WERI-Rb-1 (cell line): ENCODE data around the gene C16orf87.

Source experiments
- DNase-seq: peaks from one replicate; pipeline ENCODE4 v3.0.0-alpha.2; 2020
- H3K27ac ChIP-seq: fragments of 250-450 bp; sonication (Bioruptor Pico); 2 replicates; pipeline ENCODE4 v1.5.1; 2020; ENCODE audit warnings: mild to moderate bottlenecking, moderate library complexity
- H3K27me3 ChIP-seq: fragments of 250-450 bp; sonication (Bioruptor Pico); 2 replicates; pipeline ENCODE4 v1.5.1; 2021; ENCODE audit warnings: mild to moderate bottlenecking, low read depth, moderate library complexity; ENCODE audit not compliant: insufficient read depth, severe bottlenecking
- H3K36me3 ChIP-seq: fragments of 250-450 bp; sonication (Bioruptor Pico); 2 replicates; pipeline ENCODE4 v1.5.1; 2020; ENCODE audit warnings: mild to moderate bottlenecking, moderate library complexity
- H3K4me3 ChIP-seq: 2 replicates; pipeline ENCODE4 v1.5.1; 2011; ENCODE audit warnings: low read depth, mild to moderate bottlenecking, control low read depth, low read length
- H3K9me3 ChIP-seq: fragments of 250-450 bp; sonication (Bioruptor Pico); 2 replicates; pipeline ENCODE4 v1.5.1; 2021; ENCODE audit warnings: mild to moderate bottlenecking, moderate library complexity; ENCODE audit not compliant: severe bottlenecking
- TF ChIP-seq, protein P1 (sequence below): IDR thresholded peaks from 2 replicates; pipeline ENCODE4 v1.5.1; 2011; ENCODE audit warnings: low read depth, mild to moderate bottlenecking, control low read depth, inconsistent platforms, low read length

C16orf87 gene

DNA sequence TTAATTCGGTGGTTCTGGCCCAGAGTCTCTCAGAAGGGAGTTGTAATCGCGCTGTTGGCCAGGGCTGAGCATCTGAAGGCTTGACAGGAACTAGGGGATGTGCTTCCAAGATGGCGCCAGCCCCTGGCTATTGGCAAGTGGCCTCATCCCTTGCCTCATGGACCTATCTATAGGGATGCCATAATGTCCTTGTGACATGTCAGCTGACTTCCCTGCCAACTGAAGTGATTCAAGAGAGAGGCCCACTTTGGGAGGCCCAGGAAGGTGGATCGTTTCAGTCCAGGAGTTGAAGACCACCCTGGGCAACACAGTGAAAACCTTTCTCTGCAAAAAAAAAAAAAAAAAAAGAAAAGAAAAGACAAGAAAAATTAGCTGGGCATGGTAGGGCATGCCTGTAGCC is 15.0 kb upstream of the C16orf87 start:
- peaks cover 4% of the 10 kb centered on the region for H3K9me3 ChIP-seq
- H3K27me3 ChIP-seq = no peaks in the 10 kb centered on the region
- no peak overlapping the region for H3K4me3 ChIP-seq
- DNase-seq = no peak
- TF ChIP-seq, protein P1, sequence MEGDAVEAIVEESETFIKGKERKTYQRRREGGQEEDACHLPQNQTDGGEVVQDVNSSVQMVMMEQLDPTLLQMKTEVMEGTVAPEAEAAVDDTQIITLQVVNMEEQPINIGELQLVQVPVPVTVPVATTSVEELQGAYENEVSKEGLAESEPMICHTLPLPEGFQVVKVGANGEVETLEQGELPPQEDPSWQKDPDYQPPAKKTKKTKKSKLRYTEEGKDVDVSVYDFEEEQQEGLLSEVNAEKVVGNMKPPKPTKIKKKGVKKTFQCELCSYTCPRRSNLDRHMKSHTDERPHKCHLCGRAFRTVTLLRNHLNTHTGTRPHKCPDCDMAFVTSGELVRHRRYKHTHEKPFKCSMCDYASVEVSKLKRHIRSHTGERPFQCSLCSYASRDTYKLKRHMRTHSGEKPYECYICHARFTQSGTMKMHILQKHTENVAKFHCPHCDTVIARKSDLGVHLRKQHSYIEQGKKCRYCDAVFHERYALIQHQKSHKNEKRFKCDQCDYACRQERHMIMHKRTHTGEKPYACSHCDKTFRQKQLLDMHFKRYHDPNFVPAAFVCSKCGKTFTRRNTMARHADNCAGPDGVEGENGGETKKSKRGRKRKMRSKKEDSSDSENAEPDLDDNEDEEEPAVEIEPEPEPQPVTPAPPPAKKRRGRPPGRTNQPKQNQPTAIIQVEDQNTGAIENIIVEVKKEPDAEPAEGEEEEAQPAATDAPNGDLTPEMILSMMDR = no peak
- no peaks in the 10 kb centered on the region for H3K36me3 ChIP-seq
- no peak overlapping the region for H3K27ac ChIP-seq

DNA sequence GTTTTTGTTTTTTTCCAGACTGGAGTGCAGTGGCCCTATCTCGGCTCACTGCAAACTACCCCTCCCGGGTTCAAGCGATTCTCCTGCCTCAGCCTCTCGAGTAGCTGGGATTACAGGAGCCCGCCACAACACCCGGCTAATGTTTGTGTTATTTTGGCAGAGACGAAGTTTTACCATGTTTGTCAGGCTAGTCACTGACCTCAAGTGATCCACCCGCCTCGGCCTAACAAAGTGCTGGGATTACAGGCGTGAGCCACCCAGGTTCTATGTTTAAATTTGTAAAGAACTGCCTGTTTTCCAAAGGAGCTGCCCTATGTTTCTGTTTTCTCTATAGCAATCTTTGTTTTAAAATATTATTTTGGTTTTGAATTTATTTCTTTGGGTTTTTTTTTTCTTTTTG is 13.8 kb upstream of the C16orf87 start:
- Histone ChIP-seq H3K4me3 (no peak overlapping the region), H3K27ac (no peak overlapping the region), H3K27me3 (no peaks in the 10 kb centered on the region), H3K36me3 (no peaks in the 10 kb centered on the region), H3K9me3 (peaks cover 4% of the 10 kb centered on the region)
- TF ChIP-seq, protein P1 = no peak
- no peak for DNase-seq

DNA sequence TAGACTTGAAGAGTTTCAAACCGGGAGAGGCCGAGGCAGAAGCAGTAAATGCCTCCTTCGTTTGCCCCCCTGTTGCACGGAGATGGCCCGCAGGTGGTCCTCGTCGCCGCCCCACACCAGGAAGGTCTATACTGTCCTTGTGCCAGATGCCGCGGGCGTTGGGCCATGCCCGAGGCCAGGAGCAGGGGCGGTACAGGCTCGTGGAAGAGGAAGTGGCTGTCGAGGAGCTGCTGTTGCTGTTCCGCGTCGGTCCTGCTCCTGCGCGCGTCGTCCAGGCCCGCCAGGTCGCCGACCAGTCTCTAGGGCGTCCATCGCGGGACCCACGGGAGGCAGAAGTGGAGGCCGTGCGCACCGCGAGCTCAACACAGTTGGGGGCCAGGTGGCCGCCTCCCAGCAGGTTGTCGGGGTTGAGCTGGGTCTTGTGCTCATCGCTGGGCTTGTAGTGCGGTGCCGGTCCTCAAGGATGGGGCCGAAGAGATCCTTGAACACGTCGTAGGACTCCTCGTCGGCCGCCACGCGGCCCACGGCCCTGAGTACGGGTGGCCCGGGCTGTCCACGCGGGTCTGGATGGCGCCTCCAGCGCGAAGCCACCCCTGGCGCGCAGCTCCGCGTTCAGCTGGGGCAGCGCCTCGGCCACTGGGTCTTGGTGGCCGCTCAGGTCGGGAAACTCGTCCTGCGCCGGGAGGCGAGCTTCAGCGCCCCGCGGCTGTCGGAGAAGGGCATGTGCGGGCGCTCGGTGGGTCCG is 13.1 kb upstream of the C16orf87 start:
- Histone ChIP-seq H3K27ac (no peak overlapping the region), H3K27me3 (no peaks in the 10 kb centered on the region), H3K36me3 (no peaks in the 10 kb centered on the region), H3K9me3 (peaks cover 4% of the 10 kb centered on the region), H3K4me3 (no peak overlapping the region)
- TF ChIP-seq, protein P1 = no peak
- no peak for DNase-seq

DNA sequence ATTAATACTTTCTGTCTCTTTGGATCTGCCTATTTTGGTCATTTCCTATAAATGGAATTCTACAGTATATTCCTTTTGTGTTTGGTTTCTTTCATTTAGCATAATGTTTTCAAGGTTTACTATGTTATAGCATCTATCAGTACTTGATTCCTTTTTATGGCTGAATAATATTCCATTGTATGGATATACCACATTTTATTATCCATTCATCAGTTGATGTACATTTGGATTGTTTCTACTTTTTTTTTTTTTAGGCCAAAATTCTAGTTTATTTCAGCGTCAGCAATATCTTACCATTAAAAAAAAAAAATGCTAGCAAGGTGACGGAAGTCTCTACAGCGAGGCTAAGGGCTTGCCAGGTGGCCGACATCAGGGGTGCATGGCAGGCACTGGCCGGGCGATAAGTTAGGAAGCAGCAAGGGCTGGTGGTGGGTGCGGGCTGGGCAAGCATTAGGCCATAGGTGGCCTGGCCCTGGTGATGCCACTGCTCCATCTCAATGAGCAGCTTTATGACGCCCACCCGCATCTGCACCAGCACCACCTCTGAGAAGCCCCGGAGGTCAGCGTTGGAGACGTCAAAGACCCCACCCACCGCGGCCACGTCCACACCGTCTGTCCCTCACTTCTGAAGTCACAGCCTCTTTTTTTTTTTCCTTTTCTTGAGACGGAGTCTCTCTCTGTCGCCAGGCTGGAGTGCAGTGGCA is 11.4 kb upstream of the C16orf87 start:
- Histone ChIP-seq H3K27me3 (no peaks in the 10 kb centered on the region), H3K4me3 (no peak overlapping the region), H3K36me3 (no peaks in the 10 kb centered on the region), H3K27ac (no peak overlapping the region), H3K9me3 (peaks cover 4% of the 10 kb centered on the region)
- DNase-seq = no peak
- TF ChIP-seq, protein P1 = no peak

DNA sequence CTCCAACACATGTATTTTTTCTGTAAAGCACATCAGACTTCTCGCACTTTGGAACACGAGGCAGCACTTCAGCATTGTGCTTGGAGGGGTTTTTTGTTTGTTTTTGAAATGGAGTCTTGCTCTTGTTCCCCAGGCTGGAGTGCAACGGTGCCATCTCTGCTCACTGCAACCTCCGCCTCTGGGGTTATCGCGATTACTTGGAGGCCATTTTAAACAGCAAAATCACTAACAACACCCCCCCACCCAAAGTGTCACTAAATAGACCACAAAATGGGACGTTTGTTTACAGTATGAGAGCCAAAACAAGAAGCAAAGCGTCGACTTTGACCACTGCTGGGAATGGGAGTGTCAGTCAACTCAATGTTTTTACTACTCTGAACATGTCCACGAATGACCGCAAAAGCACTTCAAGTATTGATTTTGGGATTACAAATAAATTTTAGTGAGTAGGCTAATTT is 9.0 kb upstream of the C16orf87 start:
- no peaks in the 10 kb centered on the region for H3K27me3 ChIP-seq
- TF ChIP-seq, protein P1 = no peak
- H3K9me3 ChIP-seq = peaks cover 4% of the 10 kb centered on the region
- DNase-seq = no peak
- no peak overlapping the region for H3K27ac ChIP-seq
- no peak overlapping the region for H3K4me3 ChIP-seq
- no peaks in the 10 kb centered on the region for H3K36me3 ChIP-seq
